HTR-8/SVneo (cell line): Measurements from ENCODE around the gene RGS9BP.
A peak's percentile ranks its signal among the peaks of the same experiment; 100 is the strongest.
"Not testable (repeated sequence)": the region's sequence is repeated elsewhere in the genome, so short reads cannot be mapped to it uniquely, and the experiment has no call there.

Source experiments
- DNase-seq: peaks from one replicate; pipeline ENCODE4 v3.0.0; 2011; ENCODE audit warnings: low spot score, mixed read lengths; ENCODE audit not compliant: insufficient read length
- FAIRE-seq: peaks from 2 replicates; lab custom pipeline; 2011; peaks lifted over from hg19 to GRCh38; lab: Jason Lieb, UNC

RGS9BP gene

DNA sequence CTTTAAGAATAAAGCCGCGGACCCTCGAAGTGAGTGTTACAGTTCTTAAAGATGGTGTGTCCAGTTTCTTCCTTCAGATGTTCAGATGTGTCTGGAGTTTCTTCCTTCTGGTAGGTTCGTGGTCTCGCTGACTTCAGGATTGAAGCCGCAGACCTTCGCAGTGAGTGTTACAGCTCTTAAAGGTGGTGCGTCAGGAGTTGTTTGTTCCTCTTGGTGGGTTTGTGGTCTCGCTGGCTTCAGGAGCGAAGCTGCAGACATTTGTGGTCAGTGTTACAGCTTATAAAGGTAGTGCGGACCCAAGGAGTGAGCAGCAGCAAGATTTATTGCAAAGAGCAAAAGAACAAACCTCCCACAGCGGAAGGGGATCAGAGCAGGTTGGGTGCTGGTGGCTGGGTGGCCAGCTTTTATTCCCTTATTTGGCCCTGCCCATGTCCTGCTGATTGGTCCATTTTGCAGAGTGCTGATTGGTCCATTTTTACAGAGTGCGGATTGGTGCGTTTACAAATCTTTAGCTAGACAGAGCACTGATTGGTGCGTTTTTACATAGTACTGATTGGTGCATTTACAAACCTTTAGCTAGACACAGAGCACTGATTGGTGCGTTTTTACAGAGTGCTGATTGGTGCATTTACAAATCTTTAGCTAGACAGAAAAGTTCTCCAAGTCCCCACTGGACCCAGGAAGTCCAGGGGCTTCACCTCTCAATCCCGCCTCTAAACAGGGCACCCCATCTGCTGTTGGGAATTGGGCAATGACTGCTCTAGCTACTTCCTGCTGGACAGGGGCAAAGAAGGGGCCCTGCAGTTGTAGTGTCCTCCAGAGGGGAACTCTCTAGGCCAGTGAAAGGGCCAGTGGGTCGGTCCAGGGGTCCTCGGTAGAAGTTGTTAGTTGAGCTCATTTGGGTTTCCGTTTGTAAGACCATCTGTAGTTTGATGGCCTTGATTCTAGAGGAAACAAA is 17.8 kb downstream of the RGS9BP start:
- DNase-seq: not testable (repeated sequence)

DNA sequence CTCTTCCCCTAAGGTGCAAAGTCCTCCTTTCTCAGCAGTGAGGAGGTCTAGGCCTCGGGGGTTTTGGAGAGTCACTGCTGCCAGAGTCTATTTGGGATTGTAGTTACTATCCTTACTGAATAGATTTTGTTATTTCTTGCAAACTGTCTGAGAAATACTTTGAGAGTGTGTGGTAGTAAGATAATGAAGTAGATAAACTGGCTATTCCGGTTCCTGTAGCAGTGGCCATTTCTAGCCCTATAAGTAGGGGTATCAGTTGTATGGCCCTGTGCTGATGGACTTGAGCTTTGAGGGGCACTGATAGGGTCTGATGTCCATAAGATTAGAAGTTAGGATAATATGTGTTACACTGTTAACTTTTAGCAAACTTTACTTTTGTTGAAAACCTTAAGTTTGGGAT is 18.7 kb downstream of the RGS9BP start:
- FAIRE-seq, DNase-seq: not testable (repeated sequence)

More for the DNA sequence above, 17.8 kb downstream of the RGS9BP start:
- not testable (repeated sequence) for FAIRE-seq

DNA sequence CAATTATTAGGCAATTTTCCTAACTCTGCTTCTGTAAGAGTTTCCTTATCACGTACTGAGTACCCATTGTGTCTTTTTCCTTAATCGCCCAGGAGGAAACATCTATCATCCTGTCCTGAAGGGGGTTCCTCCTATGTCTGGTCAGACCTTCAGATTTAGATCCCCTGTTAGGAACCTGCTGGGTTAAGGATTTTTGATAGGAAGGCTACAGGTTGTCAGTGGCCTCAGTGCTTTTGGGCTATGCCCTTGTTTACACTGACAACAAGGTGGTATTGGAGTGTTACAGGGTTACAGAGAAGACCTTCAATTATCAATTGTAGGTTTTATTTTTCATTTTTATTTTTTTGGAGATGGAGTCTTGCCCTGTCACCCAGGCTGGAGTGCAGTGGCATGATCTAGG is 19.2 kb downstream of the RGS9BP start:
- not testable (repeated sequence) for FAIRE-seq

DNA sequence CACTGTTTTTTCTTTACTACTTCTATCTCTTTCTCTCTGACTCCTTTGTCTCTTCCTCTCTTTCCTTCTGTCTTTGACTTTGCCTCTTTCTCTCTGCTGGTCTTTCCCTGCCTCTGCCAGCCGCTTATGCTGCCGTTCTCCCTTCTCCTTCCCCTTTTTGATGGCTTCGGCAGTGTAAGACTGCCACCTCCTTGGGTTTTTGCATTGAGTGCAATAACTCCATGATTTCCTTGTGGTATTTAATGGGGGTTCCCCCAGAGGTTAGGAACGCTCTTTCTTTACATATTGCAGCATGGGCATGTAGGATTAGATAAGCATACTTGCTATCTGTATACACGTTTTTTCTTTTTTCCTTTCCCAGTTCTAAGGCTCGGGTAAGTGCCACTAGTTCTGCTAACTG is 19.9 kb downstream of the RGS9BP start:
- FAIRE-seq, DNase-seq: not testable (repeated sequence)

More for the DNA sequence above, 19.2 kb downstream of the RGS9BP start:
- not testable (repeated sequence) for DNase-seq

DNA sequence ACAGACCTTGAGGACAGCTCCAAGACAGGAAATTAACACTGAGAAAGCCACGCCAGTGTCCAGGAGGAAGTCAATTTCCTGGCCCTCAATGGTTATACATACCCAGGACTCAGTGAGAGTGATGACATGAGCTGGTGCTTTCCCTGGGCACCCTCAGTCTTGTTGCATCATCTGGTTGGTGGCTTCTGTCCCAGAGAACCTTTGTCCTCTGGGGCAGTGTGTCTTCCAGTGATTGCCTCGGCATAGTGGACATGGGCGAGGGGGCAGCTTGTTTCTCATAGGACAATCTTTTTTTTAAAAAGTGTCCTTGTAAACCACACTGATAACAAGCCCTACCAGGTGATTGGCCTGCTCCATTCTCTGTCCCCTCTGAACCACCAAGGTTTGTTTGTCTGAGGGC is 21.1 kb downstream of the RGS9BP start:
- not testable (repeated sequence) for FAIRE-seq, DNase-seq

DNA sequence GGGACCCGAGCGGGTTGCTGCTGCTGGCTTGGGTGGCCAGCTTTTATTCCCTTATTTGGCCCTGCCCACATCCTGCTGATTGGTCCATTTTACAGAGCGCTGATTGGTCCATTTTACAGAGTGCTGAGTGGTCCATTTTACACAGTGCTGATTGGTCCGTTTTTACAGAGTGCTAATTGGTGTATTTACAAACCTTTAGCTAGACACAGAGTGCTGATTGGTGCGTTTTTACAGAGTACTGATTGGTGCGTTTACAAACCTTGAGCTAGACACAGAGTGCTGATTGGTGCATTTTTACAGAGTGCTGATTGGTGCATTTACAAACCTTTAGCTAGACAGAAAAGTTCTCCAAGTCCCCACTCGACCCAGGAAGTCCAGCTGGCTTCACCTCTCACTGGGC is 24.5 kb downstream of the RGS9BP start:
- not testable (repeated sequence) for FAIRE-seq, DNase-seq

DNA sequence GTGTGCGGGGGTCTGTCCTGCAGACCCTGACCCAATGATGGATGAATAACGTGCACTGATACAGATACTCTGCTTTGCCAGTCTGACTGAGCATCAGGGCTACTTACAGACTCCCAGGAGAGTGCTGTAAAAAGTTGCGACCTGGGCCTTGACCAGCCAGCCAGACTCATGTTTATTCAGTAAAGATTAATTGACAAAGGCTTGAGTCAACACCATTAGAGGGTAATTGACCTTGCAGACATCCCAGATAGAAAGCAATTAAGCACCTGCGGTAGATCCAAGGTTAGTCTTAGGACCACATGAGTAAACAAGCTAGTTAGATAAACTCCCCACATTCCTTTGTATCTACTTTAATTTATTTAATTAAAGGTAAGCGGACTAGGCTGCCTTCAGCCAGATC is 26.4 kb downstream of the RGS9BP start:
- FAIRE-seq: no peak
- DNase-seq: no peak

DNA sequence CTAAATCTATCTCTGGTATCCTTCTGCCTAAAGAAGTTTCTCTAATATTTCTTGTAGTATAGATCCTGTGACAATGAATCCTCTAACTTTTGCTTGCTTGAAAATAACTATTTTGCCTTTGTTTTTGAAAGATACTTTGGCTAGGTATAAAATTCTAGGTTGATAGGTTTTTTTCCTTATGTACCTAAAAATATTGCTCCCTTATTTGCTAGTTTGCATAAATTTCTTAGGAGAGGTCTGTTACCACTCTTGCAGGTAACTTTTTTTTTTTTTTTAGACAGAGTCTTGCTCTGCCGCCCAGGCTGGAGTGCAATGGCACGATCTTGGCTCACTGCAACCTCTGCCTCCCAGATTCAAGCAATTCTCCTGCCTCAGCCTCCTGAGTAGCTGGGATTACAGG is 28.4 kb downstream of the RGS9BP start:
- DNase-seq, FAIRE-seq: not testable (repeated sequence)

DNA sequence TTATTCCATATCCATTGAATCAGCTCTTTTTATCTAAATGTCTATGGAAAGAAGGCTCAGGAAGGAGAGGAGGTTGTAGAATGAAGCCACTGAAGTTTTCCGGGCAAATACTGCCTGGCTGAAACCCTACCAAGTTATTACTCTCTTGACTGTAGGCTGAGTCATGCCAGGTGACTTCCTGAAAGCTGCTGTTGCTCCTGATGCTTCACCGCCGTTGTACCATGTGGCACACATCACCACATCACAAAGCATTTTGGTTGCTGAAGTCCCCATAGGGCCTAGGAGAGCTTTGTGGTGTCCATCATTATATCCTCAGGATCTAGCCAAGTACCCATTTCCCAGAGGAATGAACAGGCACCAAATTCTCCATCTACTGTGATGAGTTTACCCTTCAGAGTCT is 32.8 kb downstream of the RGS9BP start:
- FAIRE-seq (no peak), DNase-seq (no peak)

DNA sequence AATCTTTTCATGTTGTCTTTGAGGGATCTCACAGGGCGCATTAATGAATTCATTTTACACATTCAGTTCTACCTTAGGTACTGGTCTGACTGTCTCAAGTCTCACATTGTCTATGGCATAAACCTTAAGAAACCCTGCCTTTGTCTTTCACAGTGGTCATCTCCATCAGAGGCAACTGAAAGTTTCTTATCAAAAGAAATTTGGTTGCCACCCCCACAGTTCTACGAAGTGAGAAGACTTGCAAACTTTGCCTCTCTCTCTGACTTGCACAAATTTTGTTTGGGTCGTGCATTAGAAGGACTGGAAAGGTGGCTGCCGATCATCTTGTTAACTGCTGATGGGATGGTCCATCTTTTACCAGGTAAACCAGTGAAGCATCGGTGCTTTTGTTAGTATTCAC is 33.4 kb downstream of the RGS9BP start:
- no peak for DNase-seq
- no peak for FAIRE-seq

DNA sequence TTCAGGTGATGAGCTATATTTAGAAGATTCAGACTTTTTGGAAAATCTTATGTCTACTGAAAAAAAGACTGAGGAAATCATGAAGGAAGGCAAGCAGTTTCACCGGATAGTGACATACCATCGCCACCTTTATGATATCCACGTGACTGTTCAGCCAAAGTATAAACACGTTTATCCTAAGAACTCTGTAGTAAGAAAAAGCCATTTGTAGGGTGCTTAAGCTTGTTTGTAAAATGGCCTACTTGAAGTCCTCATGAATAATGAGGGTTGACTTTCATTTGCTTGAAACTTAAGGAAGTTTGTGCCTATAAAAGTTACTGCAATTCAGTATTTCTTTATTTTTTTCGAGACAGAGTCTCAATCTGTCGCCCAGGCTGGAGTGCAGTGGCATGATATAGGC is 36.1 kb downstream of the RGS9BP start:
- no peak for DNase-seq
- FAIRE-seq: no peak

DNA sequence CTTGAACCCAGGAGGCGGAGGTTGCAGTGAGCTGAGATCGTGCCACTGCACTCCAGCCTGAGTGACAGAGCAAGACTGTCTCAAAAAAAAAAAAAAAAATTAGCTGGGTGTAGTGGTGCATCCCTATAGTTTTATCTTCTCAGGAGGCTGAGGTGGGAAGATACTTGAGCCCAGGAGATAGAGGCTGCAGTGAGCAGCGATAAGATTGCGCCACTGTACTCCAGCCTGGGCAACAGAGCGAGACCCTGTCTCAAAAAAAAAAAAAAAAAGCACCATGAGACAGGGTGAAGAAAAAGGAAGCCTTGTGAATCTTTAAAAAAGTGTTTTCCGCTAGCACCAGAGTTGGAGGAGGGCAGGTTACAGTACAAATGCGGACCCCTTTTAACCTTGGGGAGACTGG is 40.6 kb downstream of the RGS9BP start:
- not testable (repeated sequence) for DNase-seq, FAIRE-seq

DNA sequence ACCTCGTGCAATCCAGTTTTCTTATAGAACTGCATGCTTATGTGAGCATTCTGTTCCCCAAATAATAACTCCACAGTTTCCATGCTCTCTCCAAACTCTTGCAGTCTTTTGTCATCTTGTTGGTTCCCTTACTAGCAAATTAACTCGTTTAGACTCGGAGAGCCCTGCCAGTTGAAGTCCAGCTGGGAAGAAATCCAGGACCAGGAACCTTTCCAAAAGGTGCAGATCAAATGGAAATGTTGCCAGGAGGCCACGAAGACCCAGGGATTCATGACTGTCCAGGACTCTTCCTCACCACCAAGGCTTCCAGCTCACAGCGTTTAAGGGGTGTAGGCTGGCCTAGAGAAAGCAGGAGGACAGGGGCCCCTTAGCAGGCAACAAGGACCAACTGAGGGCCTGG is 41.8 kb downstream of the RGS9BP start:
- no peak for FAIRE-seq

DNA sequence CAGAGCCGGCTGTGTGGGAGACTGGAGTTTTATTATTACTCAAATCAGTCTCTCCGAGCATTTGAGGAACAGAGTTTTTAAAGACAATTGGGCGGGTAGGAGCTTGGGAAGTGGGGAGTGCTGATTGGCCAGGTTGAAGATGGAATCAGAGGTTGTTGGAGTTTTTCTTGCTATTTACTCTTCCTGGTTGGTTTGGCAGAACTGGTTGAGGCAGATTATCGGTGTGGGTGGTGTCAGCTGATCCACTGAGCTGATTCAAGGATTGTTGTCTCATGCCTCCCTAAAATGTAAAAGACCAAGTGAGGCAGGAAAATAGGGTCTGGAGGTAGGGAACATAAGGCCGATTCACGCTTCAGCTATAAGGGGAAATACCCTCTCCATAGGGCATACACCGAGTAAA is 42.6 kb downstream of the RGS9BP start:
- DNase-seq (no peak), FAIRE-seq (no peak)

More for the DNA sequence above, 41.8 kb downstream of the RGS9BP start:
- no peak for DNase-seq

DNA sequence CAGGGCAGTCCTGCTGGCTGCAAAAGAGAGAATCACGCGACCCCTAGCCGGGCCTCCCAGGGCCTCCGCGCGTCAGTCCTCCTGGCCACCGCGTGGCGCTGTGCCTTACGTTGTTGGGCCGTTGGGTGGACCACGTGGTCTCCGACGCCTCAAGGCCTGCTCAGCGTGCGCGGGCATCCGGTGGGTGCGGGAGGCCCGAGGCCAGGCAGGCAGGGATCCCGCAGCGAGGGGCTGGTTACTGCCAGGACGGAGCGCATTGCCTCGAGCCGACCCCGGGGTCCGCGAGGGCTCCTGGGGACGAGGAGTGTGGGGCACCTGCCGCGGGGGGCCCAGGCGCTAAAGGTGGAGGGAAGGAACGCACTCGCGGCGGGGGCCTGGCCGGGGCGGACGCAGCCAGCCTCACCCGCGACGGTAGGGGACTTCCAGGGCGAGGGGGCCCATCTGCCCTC is 44.0 kb downstream of the RGS9BP start, which contains the start of gene TDRD12:
Gene TDRD12, plus strand, starts transcription at position 157 of the 449 bp plus-strand sequence. CDS start 306 bp downstream, outside the sequence.
- no peak for FAIRE-seq
- DNase-seq: no peak

DNA sequence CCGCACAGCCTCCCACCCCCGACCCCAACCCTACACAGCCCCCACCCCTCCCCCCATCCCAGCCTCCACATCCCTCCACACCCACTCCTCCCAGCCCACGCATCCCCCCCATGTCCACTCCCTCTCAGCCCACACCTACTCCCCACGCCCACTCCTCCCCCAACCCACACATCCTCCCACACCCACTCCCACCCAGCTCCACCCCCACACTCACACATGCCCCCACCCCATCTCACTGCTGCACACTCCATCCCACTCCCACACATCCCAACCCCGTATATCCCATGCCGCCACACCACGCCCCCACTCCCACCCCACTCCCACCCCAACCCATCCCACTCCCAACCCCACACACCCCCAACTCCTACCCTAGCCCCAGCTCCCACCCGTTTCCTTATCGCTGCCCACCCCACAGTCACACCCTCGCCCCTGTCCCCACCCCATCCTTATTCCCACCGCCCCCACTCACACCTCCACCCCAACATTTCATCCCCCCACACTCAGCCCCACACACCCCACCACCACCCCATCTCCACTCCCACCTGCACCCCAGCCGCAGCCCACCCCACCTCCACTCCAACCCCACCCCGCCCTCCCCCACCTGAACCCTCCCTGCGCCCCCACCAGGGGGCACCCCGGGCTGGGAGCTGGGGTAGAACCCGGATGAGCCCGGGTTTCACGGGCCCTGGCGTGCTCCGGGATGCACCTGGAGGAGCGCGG is 44.7 kb downstream of the RGS9BP start:
- FAIRE-seq: peak; percentile 31

DNA sequence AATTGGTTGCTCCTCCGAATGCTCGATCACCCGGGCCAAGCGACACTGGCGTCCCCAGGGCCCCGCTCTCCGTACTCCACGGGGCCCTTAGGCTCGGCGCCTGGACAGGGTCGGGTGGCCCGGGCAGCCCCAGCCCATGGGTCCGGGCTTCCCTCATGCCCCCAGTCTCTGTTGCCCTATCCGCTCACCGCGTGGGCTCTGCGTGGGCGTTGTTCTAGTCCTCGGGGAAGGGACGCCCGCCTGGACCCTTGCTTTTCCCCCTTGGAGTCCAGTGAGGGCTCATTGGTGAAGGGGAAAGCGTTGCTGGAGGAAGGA is 45.2 kb downstream of the RGS9BP start:
- no peak for FAIRE-seq
- no peak for DNase-seq

More for the DNA sequence above, 44.7 kb downstream of the RGS9BP start:
- no peak for DNase-seq
